ENCODE results near the gene GLRX5.

DNA sequence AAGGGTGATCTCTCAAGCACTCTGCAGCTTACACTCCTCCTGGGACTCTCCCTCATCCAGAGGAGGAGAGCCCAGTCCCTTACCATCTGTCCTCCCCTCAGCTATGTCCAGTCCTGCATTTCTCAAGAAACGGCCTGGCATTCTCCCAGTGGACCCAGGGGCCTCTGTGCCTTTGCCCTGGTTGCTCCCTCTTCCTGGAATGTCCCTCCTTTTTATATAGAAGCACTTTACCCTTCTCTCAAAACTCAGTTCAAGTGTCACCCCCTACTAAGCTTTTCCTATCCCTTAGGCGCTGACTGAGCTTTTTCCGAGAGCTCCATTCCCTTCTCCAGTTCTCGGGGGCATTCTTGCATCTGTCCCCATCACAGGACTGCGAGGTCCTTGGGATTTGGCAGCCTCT, 8.9 kb upstream of the GLRX5 start:
- no peak for TF ChIP-seq CTCF (conservative IDR thresholded peaks at IDR 0.05; ENCODE audit: low read depth, low read length)
- no peak for TF ChIP-seq EZH2 (IDR thresholded peaks at IDR 0.05; ENCODE audit: borderline replicate concordance, low read depth, low read length, poor library complexity, severe bottlenecking)
